BE2C (cell line): ENCODE measurements around the gene IDS.
A peak's percentile ranks its signal among the peaks of the same experiment; 100 is the strongest.
"Not testable (repeated sequence)": the region's sequence is repeated elsewhere in the genome, so short reads cannot be mapped to it uniquely, and the experiment has no call there.

Experiments
- DNase-seq: peaks from one replicate; pipeline ENCODE4 v3.0.0-alpha.2; 2020
- H3K27me3 ChIP-seq: fragments of 250-450 bp; sonication (Bioruptor Pico); 2 replicates; pipeline ENCODE4 v1.5.1; 2020; ENCODE audit warnings: mild to moderate bottlenecking
- H3K36me3 ChIP-seq: fragments of 250-450 bp; sonication (Bioruptor Pico); 2 replicates; pipeline ENCODE4 v1.5.1; 2020; ENCODE audit warnings: mild to moderate bottlenecking
- H3K4me1 ChIP-seq: fragments of 250-450 bp; sonication (Bioruptor Pico); 2 replicates; pipeline ENCODE4 v1.5.1; 2020
- H3K4me3 ChIP-seq: 2 replicates; pipeline ENCODE4 v1.5.1; 2011; ENCODE audit warnings: low read depth, low read length
- H3K9me3 ChIP-seq: fragments of 250-450 bp; sonication (Bioruptor Pico); 2 replicates; pipeline ENCODE4 v1.5.1; 2020
- TF ChIP-seq, protein P1 (sequence below): IDR thresholded peaks from 2 replicates; pipeline ENCODE4 v1.5.1; 2012; ENCODE audit warnings: mild to moderate bottlenecking, low read depth, low read length

Gene IDS

DNA sequence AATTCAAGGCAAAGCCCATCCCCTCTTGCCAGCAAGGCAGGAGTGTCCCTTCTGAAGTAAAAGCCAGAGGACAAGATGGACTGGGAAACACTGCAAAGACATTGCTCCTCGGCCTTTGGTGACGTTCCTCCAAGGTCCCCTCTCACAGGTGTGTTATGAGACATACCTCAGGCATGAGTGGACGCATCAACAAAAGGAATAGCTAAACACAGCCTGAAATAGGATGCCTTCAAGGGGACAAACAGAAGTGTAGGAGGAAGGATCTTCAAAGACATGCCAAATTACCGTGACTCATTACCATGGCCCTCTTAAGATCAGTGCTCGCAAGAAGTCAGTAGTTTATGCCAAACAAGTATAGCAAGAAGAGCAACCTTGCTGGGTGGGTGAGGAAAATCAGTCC lies 6.0 kb upstream of the IDS start:
- TF ChIP-seq, protein P1, sequence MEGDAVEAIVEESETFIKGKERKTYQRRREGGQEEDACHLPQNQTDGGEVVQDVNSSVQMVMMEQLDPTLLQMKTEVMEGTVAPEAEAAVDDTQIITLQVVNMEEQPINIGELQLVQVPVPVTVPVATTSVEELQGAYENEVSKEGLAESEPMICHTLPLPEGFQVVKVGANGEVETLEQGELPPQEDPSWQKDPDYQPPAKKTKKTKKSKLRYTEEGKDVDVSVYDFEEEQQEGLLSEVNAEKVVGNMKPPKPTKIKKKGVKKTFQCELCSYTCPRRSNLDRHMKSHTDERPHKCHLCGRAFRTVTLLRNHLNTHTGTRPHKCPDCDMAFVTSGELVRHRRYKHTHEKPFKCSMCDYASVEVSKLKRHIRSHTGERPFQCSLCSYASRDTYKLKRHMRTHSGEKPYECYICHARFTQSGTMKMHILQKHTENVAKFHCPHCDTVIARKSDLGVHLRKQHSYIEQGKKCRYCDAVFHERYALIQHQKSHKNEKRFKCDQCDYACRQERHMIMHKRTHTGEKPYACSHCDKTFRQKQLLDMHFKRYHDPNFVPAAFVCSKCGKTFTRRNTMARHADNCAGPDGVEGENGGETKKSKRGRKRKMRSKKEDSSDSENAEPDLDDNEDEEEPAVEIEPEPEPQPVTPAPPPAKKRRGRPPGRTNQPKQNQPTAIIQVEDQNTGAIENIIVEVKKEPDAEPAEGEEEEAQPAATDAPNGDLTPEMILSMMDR = no peak
- peaks cover 3% of the 10 kb centered on the region for H3K4me1 ChIP-seq
- H3K4me3 ChIP-seq = no peak overlapping the region
- H3K9me3 ChIP-seq = no peaks in the 10 kb centered on the region
- no peaks in the 10 kb centered on the region for H3K27me3 ChIP-seq
- no peaks in the 10 kb centered on the region for H3K36me3 ChIP-seq
- no peak for DNase-seq

DNA sequence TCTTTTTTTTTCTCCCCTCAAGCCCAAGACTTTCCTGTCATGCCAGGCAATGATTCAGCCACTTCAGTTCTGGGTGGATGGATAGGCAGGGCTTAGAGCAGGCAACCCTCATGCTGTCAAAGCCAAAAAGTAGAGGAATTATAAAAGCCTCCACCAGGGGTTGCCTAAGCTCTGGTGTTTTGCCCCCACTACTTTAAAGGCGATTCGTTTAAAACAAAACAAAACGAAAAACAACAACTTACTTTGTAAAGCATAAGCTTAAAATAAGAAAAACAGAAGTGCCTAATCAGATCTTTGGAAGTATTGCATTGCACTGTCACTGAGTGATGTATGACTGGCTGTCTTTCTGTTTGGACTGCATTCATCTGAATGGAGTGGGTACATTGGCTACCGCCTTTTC lies 5.3 kb upstream of the IDS start:
- Histone ChIP-seq H3K4me1 (peaks cover 3% of the 10 kb centered on the region), H3K9me3 (no peaks in the 10 kb centered on the region), H3K36me3 (no peaks in the 10 kb centered on the region), H3K27me3 (no peaks in the 10 kb centered on the region), H3K4me3 (no peak overlapping the region)
- no peak for DNase-seq
- TF ChIP-seq, protein P1 = peak; percentile 34

DNA sequence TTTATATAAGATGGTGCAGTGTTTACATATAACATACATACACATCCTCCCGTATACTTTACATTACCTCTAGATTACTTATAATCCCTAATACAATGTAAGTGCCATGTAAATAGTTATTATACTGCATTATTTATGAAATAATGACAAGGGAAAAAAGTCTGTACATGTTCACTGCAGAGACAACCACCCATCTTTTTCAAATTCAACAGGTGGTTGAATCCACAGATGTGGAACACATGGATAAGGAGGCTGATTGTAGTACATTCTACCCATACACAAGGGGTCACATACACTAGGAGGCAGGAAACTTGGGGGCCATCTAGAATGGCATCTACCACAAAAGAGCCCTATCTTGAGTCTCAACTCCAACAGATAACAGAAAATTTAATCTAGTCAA lies 3.4 kb upstream of the IDS start:
- H3K36me3 ChIP-seq = no peaks in the 10 kb centered on the region
- DNase-seq = no peak
- no peak overlapping the region for H3K4me3 ChIP-seq
- H3K4me1 ChIP-seq = peaks cover 3% of the 10 kb centered on the region
- no peaks in the 10 kb centered on the region for H3K9me3 ChIP-seq
- H3K27me3 ChIP-seq = no peaks in the 10 kb centered on the region
- TF ChIP-seq, protein P1 = no peak

DNA sequence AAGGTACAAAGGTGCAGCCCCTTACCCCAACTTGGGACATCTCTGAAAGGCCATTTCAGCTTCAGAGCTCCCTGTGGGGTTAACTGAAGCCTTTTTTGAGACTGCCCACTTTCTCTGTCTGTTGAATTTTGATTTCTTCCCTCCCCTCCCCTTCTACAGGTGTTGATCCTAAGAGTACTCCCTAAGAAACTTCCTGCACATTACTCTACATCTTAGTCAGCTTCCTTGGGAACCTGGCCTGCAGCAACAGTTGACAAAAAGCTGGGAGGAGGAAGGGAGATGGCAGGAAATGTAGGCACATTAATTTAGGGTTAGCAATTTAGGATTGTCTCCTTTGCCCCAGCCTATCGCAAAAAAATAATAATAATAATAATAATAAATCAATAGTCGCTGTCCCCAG lies 1.2 kb upstream of the IDS start:
- H3K27me3 ChIP-seq = no peaks in the 10 kb centered on the region
- H3K36me3 ChIP-seq = peaks cover 11% of the 10 kb centered on the region
- H3K9me3 ChIP-seq = no peaks in the 10 kb centered on the region
- H3K4me3 ChIP-seq = no peak overlapping the region
- no peaks in the 10 kb centered on the region; the same call in 1 of the 2 replicates for H3K4me1 ChIP-seq
- TF ChIP-seq, protein P1 = no peak
- DNase-seq = no peak

DNA sequence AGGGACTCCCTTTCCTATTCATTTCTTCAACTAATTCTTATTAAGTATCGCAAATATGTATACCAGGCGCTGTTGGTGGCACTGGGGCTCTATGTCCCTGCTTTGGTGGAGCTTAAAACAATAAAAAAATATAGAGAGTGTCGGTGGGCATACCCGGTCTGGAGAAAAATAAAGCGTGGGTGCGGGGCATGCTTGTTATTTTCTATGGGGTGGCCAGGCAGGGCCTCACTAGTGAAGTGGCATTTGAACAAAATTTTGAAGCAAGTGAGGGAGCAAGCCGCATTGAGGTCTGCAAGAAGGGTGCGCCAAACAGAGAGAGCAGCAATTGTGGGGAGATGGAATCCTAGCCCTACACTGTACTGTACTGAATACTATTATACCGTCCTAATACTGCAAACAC lies 565 bp upstream of the IDS start:
- Histone ChIP-seq H3K9me3 (no peaks in the 10 kb centered on the region), H3K36me3 (peaks cover 14% of the 10 kb centered on the region), H3K4me3 (no peak overlapping the region), H3K27me3 (no peaks in the 10 kb centered on the region), H3K4me1 (no peaks in the 10 kb centered on the region; the same call in 1 of the 2 replicates)
- no peak for DNase-seq
- TF ChIP-seq, protein P1 = no peak

DNA sequence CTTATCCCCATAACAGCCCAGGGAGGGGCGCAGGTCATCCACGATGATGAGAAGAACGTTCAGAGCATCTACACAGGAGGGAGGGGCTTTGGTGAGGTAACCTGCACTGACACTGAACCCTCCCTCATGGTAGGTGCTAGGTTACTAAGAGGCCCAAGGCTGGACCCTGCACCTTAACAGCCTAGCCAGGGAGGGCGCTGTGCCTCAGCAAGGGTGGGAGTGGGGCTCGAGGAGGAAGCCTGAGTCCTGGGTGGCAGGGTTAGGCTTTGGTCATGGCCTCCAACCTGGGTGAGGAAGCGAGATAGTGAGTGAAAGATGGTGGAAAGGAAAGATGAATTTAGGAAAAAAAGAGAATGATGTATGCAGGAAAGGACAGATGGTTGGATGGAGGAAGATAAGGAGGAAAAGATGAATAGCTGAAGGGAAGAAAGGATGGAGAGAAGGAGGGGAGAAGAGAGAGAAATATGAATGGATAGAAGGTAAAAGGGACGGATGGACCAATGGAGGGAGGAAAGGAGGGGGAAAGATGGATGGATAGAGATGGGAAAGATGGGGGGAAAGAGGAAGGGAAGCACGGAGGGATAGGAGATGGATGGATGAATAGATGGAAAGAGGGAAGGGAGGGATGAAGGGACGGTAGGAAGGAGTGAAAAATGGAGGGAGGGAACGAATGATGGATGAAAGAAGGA lies 736 bp downstream of the IDS start:
- TF ChIP-seq, protein P1 = peak; percentile 66
- H3K4me3 ChIP-seq = peak overlapping the region; percentile 76
- H3K27me3 ChIP-seq = no peaks in the 10 kb centered on the region
- peaks cover 17% of the 10 kb centered on the region for H3K36me3 ChIP-seq
- DNase-seq = peak; percentile 74
- no peaks in the 10 kb centered on the region; the same call in 1 of the 2 replicates for H3K4me1 ChIP-seq
- no peaks in the 10 kb centered on the region for H3K9me3 ChIP-seq

DNA sequence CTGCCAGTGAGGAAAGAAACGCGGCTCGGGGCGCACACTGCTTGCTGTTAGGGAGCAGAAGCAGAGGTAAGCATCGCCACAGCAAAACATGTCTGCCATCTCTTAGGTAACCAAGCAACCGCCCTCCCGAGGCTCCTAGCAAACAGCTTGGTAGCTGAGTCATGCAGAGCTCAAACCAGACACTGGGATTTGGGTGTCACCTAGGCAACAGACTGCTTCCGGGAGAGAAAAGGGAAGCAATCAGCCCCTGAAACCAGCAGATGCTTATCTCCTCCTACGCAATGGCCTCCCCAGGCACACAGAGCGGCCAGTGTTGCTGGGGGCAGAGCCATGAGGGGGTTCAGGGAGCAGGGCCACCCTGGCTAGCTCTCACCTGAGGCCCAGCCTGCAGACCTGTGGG lies 1.7 kb downstream of the IDS start:
- H3K4me1 ChIP-seq, H3K9me3 ChIP-seq, H3K27me3 ChIP-seq: not testable (repeated sequence)
- Histone ChIP-seq H3K36me3 (peaks cover 22% of the 10 kb centered on the region), H3K4me3 (peak overlapping the region; percentile 76)
- DNase-seq = peak; percentile 70

DNA sequence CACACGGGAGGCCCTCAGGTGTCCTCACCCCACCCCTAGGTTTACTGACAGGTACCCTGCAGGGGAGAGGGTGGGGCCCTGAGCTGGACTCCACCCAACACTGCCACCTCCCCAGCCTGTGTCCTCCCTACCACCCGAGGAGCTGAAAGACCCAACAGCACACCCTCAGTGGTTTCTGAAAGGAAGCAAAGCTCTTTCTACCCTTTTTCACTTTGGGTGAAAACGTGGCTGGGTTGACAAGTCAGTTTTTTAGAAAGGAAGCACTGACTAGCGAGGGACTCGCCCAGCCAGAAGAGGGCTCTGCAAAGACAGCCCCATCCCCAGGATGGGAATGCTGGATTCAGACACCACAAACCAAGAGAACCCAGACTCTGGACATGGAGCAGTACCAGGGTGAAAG lies 2.2 kb downstream of the IDS start:
- not testable (repeated sequence) for H3K9me3 ChIP-seq, H3K4me1 ChIP-seq, H3K27me3 ChIP-seq, DNase-seq
- peak overlapping the region; percentile 24 for H3K4me3 ChIP-seq
- peaks cover 22% of the 10 kb centered on the region for H3K36me3 ChIP-seq
